ENCODE data around the gene CLIC3.

GRCh38 chr9:137009217-137009616 lies 12.8 kb upstream of the CLIC3 start:
- no peak for TF ChIP-seq CTCF (IDR thresholded peaks at IDR 0.05)
- no peak for TF ChIP-seq POLR2A (IDR thresholded peaks at IDR 0.05)
